ENCODE results near the gene PTK7.

Gene PTK7

DNA sequence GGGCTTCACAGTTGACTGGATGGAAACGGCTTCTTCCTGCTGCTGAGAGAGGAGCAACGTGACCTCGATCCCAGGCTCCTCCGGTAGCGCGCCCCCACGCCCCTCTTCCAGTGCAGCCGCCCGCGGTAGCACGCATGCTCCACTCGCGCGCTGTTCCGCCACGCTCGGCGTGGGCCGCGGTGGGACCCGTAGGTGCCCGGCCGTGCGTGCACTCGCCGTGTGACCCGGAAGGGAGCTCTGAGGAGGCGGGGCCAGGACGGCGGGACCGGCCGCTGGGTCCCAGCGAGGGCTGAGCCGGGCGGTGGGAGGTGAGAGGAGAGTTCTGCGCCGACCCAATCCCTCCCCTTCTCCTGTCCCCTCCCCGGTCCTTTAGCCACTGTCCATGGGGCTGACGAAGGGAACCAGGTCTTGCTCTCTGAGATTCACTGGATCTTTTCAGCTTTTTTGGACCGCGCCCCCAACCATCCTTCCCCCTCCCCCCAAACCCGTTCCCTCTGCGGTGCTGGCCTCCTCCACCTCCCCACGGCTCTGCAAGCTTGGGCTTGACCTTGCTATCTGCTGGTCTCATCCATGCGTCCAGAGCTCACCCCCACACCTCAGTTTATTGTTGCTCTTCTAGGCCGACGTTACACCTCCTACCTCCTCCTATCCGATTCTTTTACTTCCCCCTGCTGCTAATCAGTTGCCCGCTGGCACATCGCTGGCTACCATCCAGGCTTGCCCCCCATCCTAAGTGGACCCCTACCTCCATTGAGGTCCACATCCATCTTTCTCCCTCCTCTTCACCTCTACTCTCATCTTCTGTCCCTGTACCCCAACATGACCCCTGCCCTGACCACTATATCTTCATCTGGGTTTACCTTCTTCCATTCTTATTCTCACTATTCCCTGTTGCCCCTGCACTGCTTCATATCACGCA, 106.1 kb downstream of the PTK7 start, which contains the start of gene CUL9:
TSS of gene CUL9 (plus strand) at position 255 of the 919 bp plus-strand sequence. CDS start 2,115 bp downstream, outside the sequence.
- H3K27me3 ChIP-seq (ENCODE audit: control insufficient read depth, insufficient read depth, low read length) = no peaks in the 10 kb centered on the region
- peaks cover 15% of the 10 kb centered on the region; the same call in 1 of the 2 replicates for H3K4me1 ChIP-seq (ENCODE audit: control insufficient read depth, insufficient read depth, low read length)
- no peaks in the 10 kb centered on the region for H3K9me3 ChIP-seq (ENCODE audit: control insufficient read depth, insufficient read depth, low read depth, low read length)
- H3K36me3 ChIP-seq (ENCODE audit: control insufficient read depth, insufficient read depth, low read length) = peaks cover 29% of the 10 kb centered on the region
- H3K27ac ChIP-seq (ENCODE audit: low read depth, low read length) = no peak within 1 kb of the TSS; the same call in 1 of the 2 replicates
- peak within 1 kb of the TSS; percentile 78 for H3K4me3 ChIP-seq (ENCODE audit: low read depth, low read length)
- peak within 1 kb of the TSS; percentile 72 for H3K9ac ChIP-seq (ENCODE audit: low read length)

DNA sequence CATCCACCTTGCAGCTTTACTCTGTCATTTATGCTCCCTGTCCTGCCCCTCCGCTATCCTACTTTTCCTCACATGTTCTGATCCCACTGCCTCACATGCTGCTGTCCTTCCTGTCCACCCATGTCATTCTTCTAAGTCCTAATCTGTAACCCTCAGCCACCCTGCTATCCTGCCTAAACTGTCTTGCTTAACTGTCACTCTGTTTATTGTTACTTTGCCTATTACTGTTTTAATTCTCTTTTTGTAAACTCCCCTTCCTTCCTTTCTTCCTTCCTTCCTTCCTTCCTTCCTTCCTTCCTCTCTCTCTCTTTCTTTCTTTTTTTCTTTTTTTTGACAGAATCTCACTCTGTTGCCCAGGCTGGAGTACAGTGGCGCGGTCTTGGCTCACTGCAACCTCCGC, 107.3 kb downstream of the PTK7 start:
- Histone ChIP-seq H3K27me3 (ENCODE audit: control insufficient read depth, insufficient read depth, low read length) (no peaks in the 10 kb centered on the region), H3K9me3 (ENCODE audit: control insufficient read depth, insufficient read depth, low read depth, low read length) (no peaks in the 10 kb centered on the region), H3K4me3 (ENCODE audit: low read depth, low read length) (no peak overlapping the region), H3K4me1 (ENCODE audit: control insufficient read depth, insufficient read depth, low read length) (peaks cover 15% of the 10 kb centered on the region; the same call in 1 of the 2 replicates), H3K9ac (ENCODE audit: low read length) (no peak overlapping the region), H3K36me3 (ENCODE audit: control insufficient read depth, insufficient read depth, low read length) (peaks cover 32% of the 10 kb centered on the region), H3K27ac (ENCODE audit: low read depth, low read length) (no peak overlapping the region)

DNA sequence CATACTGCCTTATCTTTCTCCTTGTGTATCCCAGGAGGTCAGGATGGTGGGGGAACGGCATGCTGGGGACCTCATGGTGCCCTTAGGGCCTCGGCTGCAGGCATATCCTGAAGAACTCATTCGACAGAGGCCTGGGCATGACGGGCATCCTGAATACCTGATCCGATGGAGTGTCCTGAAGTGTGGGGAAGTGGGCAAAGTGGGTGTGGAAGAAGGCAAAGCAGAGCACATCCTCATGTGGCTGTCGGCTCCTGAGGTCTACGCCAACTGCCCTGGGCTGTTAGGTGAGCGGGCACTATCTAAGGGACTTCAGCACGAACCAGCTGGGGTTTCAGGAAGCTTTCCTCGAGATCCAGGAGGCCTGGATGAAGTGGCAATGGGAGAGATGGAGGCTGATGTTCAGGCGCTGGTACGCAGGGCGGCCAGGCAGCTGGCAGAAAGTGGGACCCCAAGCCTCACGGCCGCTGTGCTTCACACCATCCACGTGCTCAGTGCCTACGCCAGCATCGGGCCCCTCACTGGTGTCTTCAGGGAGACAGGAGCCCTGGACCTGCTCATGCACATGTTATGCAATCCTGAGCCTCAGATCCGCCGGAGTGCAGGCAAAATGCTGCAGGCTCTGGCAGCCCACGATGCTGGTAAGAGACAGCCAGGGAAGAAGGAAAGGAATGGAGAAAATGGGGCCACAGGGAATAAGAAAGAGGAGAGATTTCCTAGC, 108.3 kb downstream of the PTK7 start:
- H3K4me1 ChIP-seq (ENCODE audit: control insufficient read depth, insufficient read depth, low read length) = peaks cover 15% of the 10 kb centered on the region; the same call in 1 of the 2 replicates
- no peak overlapping the region for H3K9ac ChIP-seq (ENCODE audit: low read length)
- peaks cover 22% of the 10 kb centered on the region for H3K36me3 ChIP-seq (ENCODE audit: control insufficient read depth, insufficient read depth, low read length)
- no peak overlapping the region for H3K27ac ChIP-seq (ENCODE audit: low read depth, low read length)
- H3K27me3 ChIP-seq (ENCODE audit: control insufficient read depth, insufficient read depth, low read length) = no peaks in the 10 kb centered on the region
- no peaks in the 10 kb centered on the region for H3K9me3 ChIP-seq (ENCODE audit: control insufficient read depth, insufficient read depth, low read depth, low read length)
- H3K4me3 ChIP-seq (ENCODE audit: low read depth, low read length) = no peak overlapping the region

DNA sequence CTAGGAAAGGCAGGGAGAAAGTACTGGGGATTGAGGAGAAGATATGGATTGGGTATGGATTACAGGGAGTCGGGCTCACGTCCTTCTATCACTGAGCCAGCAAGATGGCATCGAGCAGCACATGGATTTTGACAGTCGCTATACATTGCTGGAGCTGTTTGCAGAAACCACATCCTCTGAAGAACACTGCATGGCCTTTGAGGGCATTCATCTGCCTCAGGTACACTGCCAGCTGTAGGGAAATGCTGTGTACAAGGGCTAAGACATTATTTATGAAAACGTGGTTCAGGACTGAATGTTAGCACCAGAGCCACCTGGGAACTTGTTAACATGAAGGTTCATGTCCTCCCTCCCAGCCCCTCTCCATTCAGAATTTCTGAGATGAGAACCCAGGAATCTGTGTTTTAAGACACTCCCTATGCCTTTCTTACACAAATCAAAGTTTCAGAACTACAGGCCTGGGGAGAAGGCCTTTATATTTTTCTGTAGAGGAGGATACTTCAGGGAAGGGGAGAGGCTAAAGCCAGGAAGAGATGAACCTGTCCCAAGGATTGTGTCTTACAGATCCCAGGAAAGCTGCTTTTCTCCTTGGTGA, 109.4 kb downstream of the PTK7 start:
- peaks cover 20% of the 10 kb centered on the region for H3K36me3 ChIP-seq (ENCODE audit: control insufficient read depth, insufficient read depth, low read length)
- no peak overlapping the region for H3K4me3 ChIP-seq (ENCODE audit: low read depth, low read length)
- no peaks in the 10 kb centered on the region for H3K27me3 ChIP-seq (ENCODE audit: control insufficient read depth, insufficient read depth, low read length)
- no peaks in the 10 kb centered on the region for H3K9me3 ChIP-seq (ENCODE audit: control insufficient read depth, insufficient read depth, low read depth, low read length)
- no peak overlapping the region for H3K9ac ChIP-seq (ENCODE audit: low read length)
- no peak overlapping the region for H3K27ac ChIP-seq (ENCODE audit: low read depth, low read length)
- H3K4me1 ChIP-seq (ENCODE audit: control insufficient read depth, insufficient read depth, low read length) = peaks cover 14% of the 10 kb centered on the region; the same call in 1 of the 2 replicates

DNA sequence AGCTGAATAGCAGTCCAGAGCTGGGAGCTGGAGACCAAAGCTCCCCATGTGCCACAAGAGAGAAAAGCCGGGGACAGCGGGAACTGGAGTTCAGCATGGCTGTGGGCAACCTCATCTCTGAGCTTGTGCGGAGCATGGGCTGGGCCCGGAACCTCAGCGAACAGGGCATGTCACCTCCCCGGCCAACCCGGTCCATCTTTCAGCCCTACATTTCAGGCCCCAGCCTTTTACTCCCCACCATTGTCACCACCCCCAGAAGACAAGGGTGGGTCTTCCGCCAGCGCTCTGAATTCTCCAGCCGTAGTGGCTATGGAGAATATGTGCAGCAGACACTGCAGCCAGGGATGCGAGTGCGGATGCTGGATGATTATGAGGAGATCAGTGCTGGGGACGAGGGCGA, 109.9 kb downstream of the PTK7 start:
- H3K27ac ChIP-seq (ENCODE audit: low read depth, low read length) = no peak overlapping the region
- no peak overlapping the region for H3K9ac ChIP-seq (ENCODE audit: low read length)
- H3K9me3 ChIP-seq (ENCODE audit: control insufficient read depth, insufficient read depth, low read depth, low read length) = no peaks in the 10 kb centered on the region
- peaks cover 20% of the 10 kb centered on the region for H3K36me3 ChIP-seq (ENCODE audit: control insufficient read depth, insufficient read depth, low read length)
- no peak overlapping the region for H3K4me3 ChIP-seq (ENCODE audit: low read depth, low read length)
- H3K4me1 ChIP-seq (ENCODE audit: control insufficient read depth, insufficient read depth, low read length) = peaks cover 9% of the 10 kb centered on the region; the same call in 1 of the 2 replicates
- H3K27me3 ChIP-seq (ENCODE audit: control insufficient read depth, insufficient read depth, low read length) = no peaks in the 10 kb centered on the region

DNA sequence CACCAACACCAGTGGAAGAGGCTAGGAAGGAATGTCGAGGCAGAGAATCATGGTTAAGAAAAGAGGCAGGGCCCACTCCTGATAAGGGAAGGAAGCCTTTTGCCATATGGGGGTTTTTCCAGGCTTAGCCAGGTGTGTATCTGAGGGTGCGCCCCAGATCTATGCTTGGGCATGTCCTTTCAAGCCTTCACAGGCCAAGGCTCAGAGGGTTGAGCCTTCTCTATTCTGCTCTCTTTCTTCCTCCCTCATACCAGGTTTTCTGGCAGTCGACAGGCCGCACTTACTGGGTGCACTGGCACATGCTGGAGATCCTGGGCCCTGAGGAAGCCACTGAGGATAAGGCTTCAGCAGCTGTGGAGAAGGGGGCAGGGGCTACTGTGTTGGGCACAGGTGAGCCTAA, 110.6 kb downstream of the PTK7 start:
- Histone ChIP-seq H3K36me3 (ENCODE audit: control insufficient read depth, insufficient read depth, low read length) (peaks cover 20% of the 10 kb centered on the region), H3K4me3 (ENCODE audit: low read depth, low read length) (no peak overlapping the region), H3K9me3 (ENCODE audit: control insufficient read depth, insufficient read depth, low read depth, low read length) (no peaks in the 10 kb centered on the region), H3K9ac (ENCODE audit: low read length) (no peak overlapping the region), H3K27ac (ENCODE audit: low read depth, low read length) (no peak overlapping the region), H3K27me3 (ENCODE audit: control insufficient read depth, insufficient read depth, low read length) (no peaks in the 10 kb centered on the region), H3K4me1 (ENCODE audit: control insufficient read depth, insufficient read depth, low read length) (peaks cover 4% of the 10 kb centered on the region; the same call in 1 of the 2 replicates)

DNA sequence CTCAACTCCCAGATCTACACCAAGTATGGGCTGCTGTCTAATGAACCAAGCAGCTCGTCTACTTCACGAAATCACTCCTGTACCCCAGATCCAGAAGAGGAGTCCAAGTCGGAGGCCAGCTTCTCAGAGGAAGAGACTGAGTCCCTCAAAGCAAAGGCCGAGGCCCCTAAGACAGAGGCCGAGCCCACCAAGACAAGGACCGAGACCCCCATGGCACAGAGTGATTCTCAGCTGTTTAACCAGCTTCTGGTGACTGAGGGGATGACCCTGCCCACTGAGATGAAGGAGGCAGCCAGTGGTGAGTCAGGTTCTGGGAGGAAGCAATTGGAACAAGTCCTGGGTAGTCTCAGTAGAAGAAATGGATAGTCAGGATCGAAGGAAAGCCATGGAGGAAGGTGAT, 111.7 kb downstream of the PTK7 start:
- Histone ChIP-seq H3K36me3 (ENCODE audit: control insufficient read depth, insufficient read depth, low read length) (peaks cover 20% of the 10 kb centered on the region), H3K27ac (ENCODE audit: low read depth, low read length) (no peak overlapping the region), H3K9me3 (ENCODE audit: control insufficient read depth, insufficient read depth, low read depth, low read length) (no peaks in the 10 kb centered on the region), H3K9ac (ENCODE audit: low read length) (no peak overlapping the region), H3K4me1 (ENCODE audit: control insufficient read depth, insufficient read depth, low read length) (no peaks in the 10 kb centered on the region), H3K4me3 (ENCODE audit: low read depth, low read length) (no peak overlapping the region), H3K27me3 (ENCODE audit: control insufficient read depth, insufficient read depth, low read length) (no peaks in the 10 kb centered on the region)

DNA sequence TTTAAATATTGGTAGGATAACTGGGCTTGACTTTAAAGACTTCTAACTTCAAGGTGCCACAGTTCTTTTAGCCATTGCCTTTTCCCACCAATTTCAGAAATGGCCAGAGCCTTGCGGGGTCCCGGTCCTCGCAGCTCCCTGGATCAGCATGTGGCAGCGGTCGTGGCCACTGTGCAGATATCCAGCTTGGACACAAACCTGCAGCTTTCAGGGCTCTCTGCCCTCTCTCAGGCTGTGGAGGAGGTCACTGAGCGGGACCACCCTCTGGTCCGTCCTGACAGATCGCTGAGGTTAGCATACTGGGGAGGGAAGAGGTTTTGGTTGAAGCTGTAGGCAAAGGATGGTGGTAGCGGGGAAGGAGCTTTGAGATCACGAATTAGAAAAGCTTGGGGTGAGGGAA, 112.3 kb downstream of the PTK7 start:
- H3K36me3 ChIP-seq (ENCODE audit: control insufficient read depth, insufficient read depth, low read length) = peaks cover 20% of the 10 kb centered on the region
- no peaks in the 10 kb centered on the region for H3K9me3 ChIP-seq (ENCODE audit: control insufficient read depth, insufficient read depth, low read depth, low read length)
- H3K9ac ChIP-seq (ENCODE audit: low read length) = no peak overlapping the region
- no peaks in the 10 kb centered on the region for H3K4me1 ChIP-seq (ENCODE audit: control insufficient read depth, insufficient read depth, low read length)
- H3K27ac ChIP-seq (ENCODE audit: low read depth, low read length) = no peak overlapping the region
- H3K27me3 ChIP-seq (ENCODE audit: control insufficient read depth, insufficient read depth, low read length) = no peaks in the 10 kb centered on the region
- H3K4me3 ChIP-seq (ENCODE audit: low read depth, low read length) = no peak overlapping the region

DNA sequence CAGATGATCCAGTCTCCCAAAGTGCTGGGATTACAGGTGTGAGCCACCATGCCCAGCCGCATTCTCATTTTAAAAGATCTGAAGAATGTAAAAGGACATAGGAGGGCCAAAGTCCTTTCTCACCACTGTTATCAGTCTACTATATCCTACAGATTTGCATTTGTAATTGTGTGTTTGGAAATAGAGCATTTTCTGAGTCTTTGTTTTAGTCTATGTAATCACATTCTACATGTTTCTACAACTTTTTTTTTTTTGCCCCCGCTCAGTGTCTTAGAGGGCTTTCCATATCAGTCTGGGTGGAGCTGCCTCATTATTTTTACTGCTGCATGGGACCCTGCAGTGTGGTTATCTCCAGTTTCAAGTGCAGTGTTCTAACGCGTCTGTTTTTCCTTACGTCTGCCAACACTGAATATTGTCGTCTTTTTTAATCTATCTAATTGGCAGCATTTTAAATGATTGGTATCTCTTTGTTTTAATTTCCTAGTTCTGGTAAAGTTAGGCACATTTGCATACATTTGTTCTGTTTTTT, 113.7 kb downstream of the PTK7 start:
- H3K36me3 ChIP-seq (ENCODE audit: control insufficient read depth, insufficient read depth, low read length) = peaks cover 22% of the 10 kb centered on the region
- no peaks in the 10 kb centered on the region for H3K4me1 ChIP-seq (ENCODE audit: control insufficient read depth, insufficient read depth, low read length)
- H3K4me3 ChIP-seq (ENCODE audit: low read depth, low read length) = no peak overlapping the region
- no peaks in the 10 kb centered on the region for H3K9me3 ChIP-seq (ENCODE audit: control insufficient read depth, insufficient read depth, low read depth, low read length)
- H3K27ac ChIP-seq (ENCODE audit: low read depth, low read length) = no peak overlapping the region
- H3K27me3 ChIP-seq (ENCODE audit: control insufficient read depth, insufficient read depth, low read length) = no peaks in the 10 kb centered on the region
- H3K9ac ChIP-seq (ENCODE audit: low read length) = no peak overlapping the region

DNA sequence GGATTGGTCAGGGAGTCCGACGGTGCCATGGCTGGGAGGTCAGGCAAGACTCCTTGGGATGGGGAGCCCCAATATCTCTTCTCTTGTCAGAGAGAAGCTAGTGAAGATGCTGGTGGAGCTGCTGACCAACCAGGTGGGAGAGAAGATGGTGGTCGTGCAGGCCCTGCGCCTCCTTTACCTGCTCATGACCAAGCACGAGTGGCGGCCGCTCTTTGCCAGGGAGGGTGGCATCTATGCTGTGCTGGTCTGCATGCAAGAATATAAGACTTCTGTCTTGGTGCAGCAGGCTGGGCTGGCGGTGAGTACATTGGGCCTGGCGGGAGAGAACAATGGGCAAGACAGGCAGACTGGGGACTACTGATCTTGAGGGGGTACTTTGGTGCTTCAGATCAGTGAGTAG, 116.8 kb downstream of the PTK7 start:
- Histone ChIP-seq H3K4me1 (ENCODE audit: control insufficient read depth, insufficient read depth, low read length) (no peaks in the 10 kb centered on the region), H3K27ac (ENCODE audit: low read depth, low read length) (no peak overlapping the region), H3K27me3 (ENCODE audit: control insufficient read depth, insufficient read depth, low read length) (no peaks in the 10 kb centered on the region), H3K9ac (ENCODE audit: low read length) (no peak overlapping the region), H3K9me3 (ENCODE audit: control insufficient read depth, insufficient read depth, low read depth, low read length) (no peaks in the 10 kb centered on the region), H3K4me3 (ENCODE audit: low read depth, low read length) (no peak overlapping the region), H3K36me3 (ENCODE audit: control insufficient read depth, insufficient read depth, low read length) (peaks cover 17% of the 10 kb centered on the region)

Measured in HUES6 (cell line).